Tibial nerve (tissue), 4 donors: ENCODE data around the gene TIPIN. TPM values are rescaled to one million over a fixed set of nuclear protein-coding genes. Genes with fewer than 3 reads are reported as not detected.
"Not testable (repeated sequence)": the region's sequence is repeated elsewhere in the genome, so short reads cannot be mapped to it uniquely, and the experiment has no call there.

Experiments used
- DNase-seq, 2 donors: peaks; one replicate each; pipeline ENCODE4 v3.0.0-alpha.2; 2019; ENCODE audit warnings: low spot score in 2 of 2
- H3K27ac ChIP-seq, 4 donors: fragments of 200-600 bp; sonication (generic) in 3 of 4; one replicate each; pipeline ENCODE4 v1.5.1; 2017 to 2019; ENCODE audit warnings: mild to moderate bottlenecking in 1 of 4
- H3K27me3 ChIP-seq, 2 donors: fragments of 200-600 bp; sonication (generic) in 1 of 2; one replicate each; pipeline versions ENCODE4 v1.5.1 to v1.6.0; 2017 to 2019
- H3K36me3 ChIP-seq, 3 donors: fragments of 200-600 bp; sonication (generic); one replicate each; pipeline ENCODE4 v1.5.1; 2018 to 2019
- H3K4me1 ChIP-seq, 4 donors: fragments of 200-600 bp; sonication (generic) in 3 of 4; one replicate each; pipeline ENCODE4 v1.5.1; 2017 to 2019
- H3K4me3 ChIP-seq, 4 donors: fragments of 200-600 bp; sonication (generic) in 3 of 4; one replicate each; pipeline ENCODE4 v1.5.1; 2017 to 2019; ENCODE audit warnings: mild to moderate bottlenecking in 1 of 4, moderate library complexity in 1 of 4
- H3K9me3 ChIP-seq, 4 donors: fragments of 200-600 bp; sonication (generic) in 3 of 4; one replicate each; pipeline ENCODE4 v1.5.1; 2017 to 2019
- CTCF ChIP-seq, 5 experiments: fragments of 200-600 bp in 3 of 5; fragments of 450-650 bp in 2 of 5; sonication (generic) in 3 of 5; IDR thresholded peaks; one replicate each; pipeline ENCODE4 v1.5.1; 2016 to 2019; ENCODE audit warnings: antibody characterized with exemption in 5 of 5, mild to moderate bottlenecking in 3 of 5, moderate library complexity in 2 of 5
- EP300 ChIP-seq, 2 donors: sonication (generic); formaldehyde crosslinking; IDR thresholded peaks; one replicate each; pipeline ENCODE4 v1.6.1; 2017; ENCODE audit warnings: antibody characterized with exemption in 2 of 2, mild to moderate bottlenecking in 1 of 2
- POLR2A ChIP-seq, 2 donors: fragments of 450-650 bp; IDR thresholded peaks; one replicate each; pipeline ENCODE4 v1.6.1; 2017; ENCODE audit warnings: antibody characterized with exemption in 2 of 2, mild to moderate bottlenecking in 2 of 2, moderate library complexity in 2 of 2
- WGBS, 2 donors: methylation state at CpG; one replicate each; pipeline ENCODE4 v1.1.5; 2018; 5-methylcytosine and 5-hydroxymethylcytosine counted together
- total RNA-seq, 4 donors: library from RNA; depleted of rRNA; stranded (reverse); fragments of >200 nt; gene quantifications; one replicate each; pipeline ENCODE4 v1.1.0, GENCODE V29; 2016

Gene TIPIN
- total RNA-seq, 4 donors from 2014 or later: 5.4 to 17.5 (median 6.4) TPM

DNA sequence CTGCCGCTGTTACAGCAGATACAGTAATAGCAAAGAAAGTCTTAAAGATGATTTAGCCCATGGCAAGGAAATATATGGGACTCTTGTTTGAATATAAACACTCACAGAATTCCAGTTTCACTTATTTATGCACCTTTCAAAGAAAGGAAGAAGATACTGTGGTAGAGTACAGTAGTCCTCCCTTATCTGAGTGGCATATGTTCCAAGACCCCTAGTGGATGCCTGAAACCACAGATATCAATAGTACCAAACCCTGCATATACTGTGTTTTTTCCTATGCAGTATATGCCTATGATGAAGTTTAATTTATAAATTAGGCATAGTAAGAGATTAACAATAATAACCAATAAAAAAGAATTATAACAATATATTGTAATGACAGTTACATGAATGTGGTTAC, 38.4 kb upstream of the TIPIN start:
- DNase-seq: no peak
- peaks cover 0 to 12% (median 0%) of the 10 kb centered on the region in 3 donors for H3K36me3 ChIP-seq
- H3K4me1 ChIP-seq: peaks cover 0 to 15% (median 7%) of the 10 kb centered on the region in 4 donors
- H3K4me3 ChIP-seq: no peak overlapping the region
- no peak overlapping the region for H3K27ac ChIP-seq
- no peaks in the 10 kb centered on the region for H3K27me3 ChIP-seq
- WGBS, 2 donors: 97 to 100% methylated on average over 1 of the region's 1 CpG
- no peaks in the 10 kb centered on the region for H3K9me3 ChIP-seq
- TF ChIP-seq EP300 (IDR thresholded peaks at IDR 0.05) (no peak), CTCF (IDR thresholded peaks at IDR 0.05) (no peak), POLR2A (IDR thresholded peaks at IDR 0.05) (no peak)

DNA sequence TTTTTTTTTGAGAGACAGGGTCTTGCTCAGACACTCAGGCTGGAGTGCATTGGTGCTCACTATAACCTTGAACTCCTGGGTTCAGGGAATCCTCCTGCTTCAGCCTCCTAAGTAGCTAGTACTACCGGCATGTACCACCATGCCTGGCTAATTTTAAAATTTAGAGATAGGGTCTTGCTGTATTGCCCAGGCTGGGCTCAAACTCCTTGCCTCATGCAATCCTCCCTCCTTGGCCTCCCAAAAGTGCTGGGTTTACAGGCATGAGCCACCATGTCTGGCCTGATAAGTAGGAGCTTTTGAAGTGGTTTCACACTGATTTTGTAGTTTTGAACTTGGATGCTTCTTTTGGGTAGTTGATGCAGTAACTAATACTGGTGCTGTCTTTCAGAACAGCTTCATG, 38.0 kb upstream of the TIPIN start:
- Histone ChIP-seq H3K36me3 (peaks cover 0 to 12% (median 0%) of the 10 kb centered on the region in 3 donors), H3K4me3 (no peak overlapping the region), H3K27ac (no peak overlapping the region), H3K4me1 (peaks cover 0 to 19% (median 9%) of the 10 kb centered on the region in 4 donors), H3K27me3 (no peaks in the 10 kb centered on the region), H3K9me3 (no peaks in the 10 kb centered on the region)
- TF ChIP-seq EP300 (IDR thresholded peaks at IDR 0.05): no peak
- no peak for TF ChIP-seq POLR2A (IDR thresholded peaks at IDR 0.05)
- no peak for TF ChIP-seq CTCF (IDR thresholded peaks at IDR 0.05)
- 92 to 100% methylated on average over 1 of the region's 1 CpG for WGBS, 2 donors
- DNase-seq: no peak

- H3K27me3 ChIP-seq, H3K4me3 ChIP-seq, H3K9me3 ChIP-seq, H3K27ac ChIP-seq, DNase-seq: not testable (repeated sequence)
- WGBS, 2 donors: 93% methylated on average over 1 of the region's 1 CpG
- Histone ChIP-seq H3K36me3 (peaks cover 0 to 12% (median 0%) of the 10 kb centered on the region in 3 donors), H3K4me1 (peaks cover 0 to 32% (median 18%) of the 10 kb centered on the region in 4 donors)
These were observed 36.6 kb upstream of the TIPIN start for GRCh38 chr15:66393037-66393436.

DNA sequence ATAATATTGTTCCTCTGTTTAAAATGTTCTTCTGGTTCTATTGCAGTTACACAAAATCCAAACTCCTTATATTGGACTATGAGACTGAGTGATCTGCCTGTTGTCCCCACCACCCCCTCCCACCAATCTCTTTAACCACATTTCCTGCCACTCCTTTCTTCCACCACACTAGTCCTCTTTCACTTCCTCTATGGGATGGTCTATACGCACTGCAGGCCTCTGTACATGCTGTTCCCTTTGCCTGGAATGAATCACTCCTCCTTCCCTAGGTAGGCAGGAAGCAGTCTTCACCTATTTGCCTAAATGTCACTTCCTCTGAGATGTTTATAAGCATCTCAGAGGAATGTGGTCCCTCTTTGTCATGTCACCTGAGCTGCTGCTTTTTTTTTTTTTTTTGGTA, 34.2 kb upstream of the TIPIN start:
- no peaks in the 10 kb centered on the region for H3K27me3 ChIP-seq
- peaks cover 0 to 42% (median 23%) of the 10 kb centered on the region in 4 donors for H3K4me1 ChIP-seq
- no peak overlapping the region for H3K27ac ChIP-seq
- no peaks in the 10 kb centered on the region for H3K9me3 ChIP-seq
- H3K4me3 ChIP-seq: no peak overlapping the region
- no peaks in the 10 kb centered on the region for H3K36me3 ChIP-seq
- no peak for DNase-seq
- TF ChIP-seq POLR2A (IDR thresholded peaks at IDR 0.05): no peak
- peak in 1 of 2 donors; percentile 71 for TF ChIP-seq EP300 (IDR thresholded peaks at IDR 0.05)
- 54% methylated on average over 1 of the region's 1 CpG for WGBS, 2 donors

GRCh38 chr15:66389859-66390381, 33.4 kb upstream of the TIPIN start:
- Histone ChIP-seq H3K4me3 (no peak overlapping the region), H3K27me3 (no peaks in the 10 kb centered on the region), H3K9me3 (no peaks in the 10 kb centered on the region), H3K27ac (no peak overlapping the region), H3K4me1 (peaks cover 0 to 47% (median 24%) of the 10 kb centered on the region in 4 donors), H3K36me3 (no peaks in the 10 kb centered on the region)
- no peak for DNase-seq
- TF ChIP-seq CTCF (IDR thresholded peaks at IDR 0.05): no peak
- TF ChIP-seq POLR2A (IDR thresholded peaks at IDR 0.05): no peak
- TF ChIP-seq EP300 (IDR thresholded peaks at IDR 0.05): no peak

GRCh38 chr15:66389098-66389858, 32.8 kb upstream of the TIPIN start:
- no peak for TF ChIP-seq EP300 (IDR thresholded peaks at IDR 0.05)
- no peak for TF ChIP-seq CTCF (IDR thresholded peaks at IDR 0.05)
- TF ChIP-seq POLR2A (IDR thresholded peaks at IDR 0.05): no peak
- no peaks in the 10 kb centered on the region for H3K9me3 ChIP-seq
- H3K27ac ChIP-seq: no peak overlapping the region
- no peaks in the 10 kb centered on the region for H3K36me3 ChIP-seq
- H3K4me1 ChIP-seq: peaks cover 0 to 47% (median 23%) of the 10 kb centered on the region in 4 donors
- H3K27me3 ChIP-seq: no peaks in the 10 kb centered on the region
- no peak for DNase-seq
- no peak overlapping the region for H3K4me3 ChIP-seq
- WGBS, 2 donors: 90 to 93% methylated on average over 14 of the region's 14 CpGs
